HAP-1 (cell line): ENCODE results near the gene UROD.
"Not testable (repeated sequence)": the region's sequence is repeated elsewhere in the genome, so short reads cannot be mapped to it uniquely, and the experiment has no call there.

ENCODE experiments used
- DNase-seq, 2 experiments: peaks; one replicate each; pipeline ENCODE4 v3.0.0-alpha.2; 2016 to 2020; ENCODE audit warnings: low spot score in 2 of 2
- H3K27me3 ChIP-seq: fragments of 250-450 bp; sonication (Bioruptor Pico); 2 replicates; pipeline ENCODE4 v1.5.1; 2020; ENCODE audit warnings: low read depth, mild to moderate bottlenecking, moderate library complexity
- H3K36me3 ChIP-seq: fragments of 250-450 bp; sonication (Bioruptor Pico); replicated peaks from 2 replicates; pipeline ENCODE4 v1.5.1; 2020; ENCODE audit warnings: mild to moderate bottlenecking
- H3K4me1 ChIP-seq: fragments of 250-450 bp; sonication (Bioruptor Pico); 2 replicates; pipeline ENCODE4 v1.5.1; 2020; ENCODE audit warnings: mild to moderate bottlenecking
- H3K4me3 ChIP-seq: fragments of 250-450 bp; sonication (Bioruptor Pico); 2 replicates; pipeline ENCODE4 v1.5.1; 2020; ENCODE audit warnings: mild to moderate bottlenecking, moderate library complexity
- H3K9me3 ChIP-seq: fragments of 250-450 bp; sonication (Bioruptor Pico); 2 replicates; pipeline ENCODE4 v1.5.1; 2020; ENCODE audit warnings: mild to moderate bottlenecking, moderate library complexity
- in situ Hi-C: fragments of 300-500 bp; cut with MboI; formaldehyde crosslinking; loops from 3 replicates; pipeline ENCODE4 v1.14.3; 2020; ENCODE audit warnings: low sequenced_read_pairs, inconsistent platforms, mixed read lengths

UROD gene

DNA sequence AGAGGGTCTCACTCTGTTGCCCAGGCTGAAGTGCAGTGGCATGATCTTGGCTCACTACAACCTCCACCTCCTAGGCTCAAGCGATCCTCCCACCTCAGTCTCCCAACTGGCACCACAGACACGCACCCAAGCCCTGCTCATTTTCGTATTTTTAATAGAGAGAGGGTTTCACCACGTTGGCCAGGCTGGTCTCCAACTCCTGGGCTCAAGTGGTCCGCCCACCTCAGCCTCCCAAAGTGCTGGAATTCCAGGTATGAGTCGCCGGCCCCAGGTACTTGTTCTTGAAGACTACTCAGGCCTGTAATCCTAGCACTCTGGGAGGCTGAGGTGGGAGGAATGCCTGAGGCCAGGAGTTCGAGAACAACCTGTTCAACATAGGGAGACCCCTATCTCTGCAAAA is 10.5 kb upstream of the UROD start:
- H3K4me3 ChIP-seq, result not testable (repeated sequence)

DNA sequence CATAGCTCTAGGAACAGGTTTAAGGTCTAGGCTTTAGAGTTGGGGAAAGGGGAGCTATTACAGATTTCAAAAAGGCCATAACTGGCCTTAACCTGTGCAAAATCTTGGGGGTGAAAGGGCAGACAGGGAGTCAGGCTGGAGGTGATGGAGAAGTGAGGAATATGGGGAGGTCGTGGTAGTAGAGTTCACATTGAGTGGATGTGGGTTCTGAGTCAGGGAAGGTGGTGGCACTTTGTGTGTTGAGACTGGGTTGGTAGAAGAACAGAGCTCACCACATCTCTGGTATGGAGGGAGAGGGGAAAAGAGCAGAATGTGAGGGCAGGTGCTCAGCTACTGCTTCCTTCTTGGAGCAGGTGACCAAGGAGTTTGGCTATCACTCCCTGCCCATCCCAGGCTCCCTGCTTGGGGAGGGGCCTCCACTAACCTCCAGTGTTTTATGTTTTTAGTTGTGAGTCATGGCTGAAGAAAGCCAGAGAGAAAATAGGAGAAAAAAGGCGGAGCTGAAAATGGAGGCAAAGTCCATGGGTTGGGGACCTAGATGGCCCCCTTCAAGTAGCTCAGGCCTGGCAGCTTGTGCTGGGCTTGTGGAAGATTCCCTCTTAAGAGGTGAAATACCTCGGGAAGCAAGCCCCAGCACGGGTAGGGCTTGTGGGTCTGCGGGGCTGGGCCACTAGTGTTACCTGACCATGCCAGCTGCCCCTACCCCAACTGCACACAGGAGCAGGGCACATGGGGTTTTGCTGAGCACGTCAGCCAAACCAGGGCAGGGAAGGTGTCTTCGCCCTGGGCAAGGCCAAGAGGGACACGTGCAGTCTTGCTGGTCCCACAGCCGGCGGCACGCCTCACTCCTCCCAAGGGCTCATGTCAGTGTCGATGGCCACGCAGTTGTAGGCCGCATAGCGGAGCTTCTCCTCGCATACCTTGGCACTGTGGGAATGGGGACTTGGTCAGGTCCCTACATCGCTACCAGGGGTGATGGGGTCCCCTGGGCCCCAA is 9.1 kb upstream of the UROD start:
- in situ Hi-C loops, result no loop called here
- DNase-seq, result no peak
- H3K27me3 ChIP-seq, result no peaks in the 10 kb centered on the region
- no peak overlapping the region for H3K4me3 ChIP-seq
- H3K4me1 ChIP-seq, result peaks cover 4% of the 10 kb centered on the region; the same call in 1 of the 2 replicates
- H3K36me3 ChIP-seq, result peaks cover 40% of the 10 kb centered on the region
- H3K9me3 ChIP-seq, result no peaks in the 10 kb centered on the region

More for the DNA sequence above, 10.5 kb upstream of the UROD start:
- H3K27me3 ChIP-seq, H3K4me1 ChIP-seq, DNase-seq, in situ Hi-C loops, H3K9me3 ChIP-seq: not testable (repeated sequence)
- H3K36me3 ChIP-seq, result peaks cover 29% of the 10 kb centered on the region

DNA sequence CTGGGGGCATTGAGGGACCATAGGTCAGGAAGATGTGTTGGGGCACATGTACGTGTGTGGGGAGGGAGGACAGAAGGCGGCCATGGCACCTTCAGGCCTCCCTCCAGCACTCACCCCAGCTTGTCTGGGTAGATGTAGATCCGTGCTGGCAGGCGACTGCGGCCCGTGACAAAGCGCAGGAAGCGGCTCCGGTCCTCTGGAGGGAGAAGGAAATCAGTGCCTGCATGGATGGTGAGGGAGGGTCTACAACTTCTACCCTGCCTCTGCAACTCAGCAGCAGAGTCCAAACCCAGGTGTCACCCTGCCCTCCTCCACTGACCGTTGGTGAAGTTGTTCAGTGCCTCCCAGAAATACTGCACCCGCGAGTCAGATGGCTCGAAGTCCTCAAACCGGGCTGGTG is 8.3 kb upstream of the UROD start:
- no peak for DNase-seq
- in situ Hi-C loops, result no loop called here

DNA sequence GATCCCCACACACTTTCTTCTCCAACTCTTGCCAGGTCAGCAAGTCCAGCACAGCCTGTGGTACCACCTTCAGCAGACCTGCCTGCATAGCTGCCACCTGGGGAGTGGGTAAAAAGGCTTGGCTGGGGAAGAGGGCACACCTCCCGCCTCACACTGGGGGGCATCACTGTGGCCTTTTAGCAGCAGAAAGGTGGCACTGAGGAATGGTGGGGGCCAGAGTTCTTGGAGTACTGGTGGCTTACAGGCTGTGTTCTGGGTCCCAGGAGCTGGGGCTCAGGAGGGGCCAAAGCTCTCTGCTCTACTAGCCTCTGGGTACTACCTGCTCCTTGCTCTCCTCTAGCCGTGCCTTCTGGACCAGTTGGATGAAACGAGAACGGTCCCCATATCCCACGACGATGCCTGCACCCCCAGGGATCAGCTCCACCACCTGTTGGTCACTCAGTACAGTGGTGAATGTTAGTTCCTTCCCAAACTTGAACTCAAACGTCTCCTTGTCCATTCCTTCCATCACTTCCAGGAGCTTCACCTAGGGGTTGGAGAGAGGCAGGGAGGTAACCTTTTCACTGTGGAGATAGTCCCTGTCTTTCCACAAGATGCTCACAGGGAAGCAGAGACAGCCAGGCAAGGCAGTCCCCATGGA is 7.7 kb upstream of the UROD start:
- Histone ChIP-seq H3K9me3 (no peaks in the 10 kb centered on the region), H3K36me3 (peaks cover 40% of the 10 kb centered on the region), H3K4me3 (no peak overlapping the region), H3K4me1 (peaks cover 4% of the 10 kb centered on the region; the same call in 1 of the 2 replicates), H3K27me3 (no peaks in the 10 kb centered on the region)
- DNase-seq, result no peak
- in situ Hi-C loops, result no loop called here

More for the DNA sequence above, 8.3 kb upstream of the UROD start:
- Histone ChIP-seq H3K9me3 (no peaks in the 10 kb centered on the region), H3K36me3 (peaks cover 40% of the 10 kb centered on the region), H3K27me3 (no peaks in the 10 kb centered on the region), H3K4me3 (no peak overlapping the region), H3K4me1 (peaks cover 4% of the 10 kb centered on the region; the same call in 1 of the 2 replicates)

DNA sequence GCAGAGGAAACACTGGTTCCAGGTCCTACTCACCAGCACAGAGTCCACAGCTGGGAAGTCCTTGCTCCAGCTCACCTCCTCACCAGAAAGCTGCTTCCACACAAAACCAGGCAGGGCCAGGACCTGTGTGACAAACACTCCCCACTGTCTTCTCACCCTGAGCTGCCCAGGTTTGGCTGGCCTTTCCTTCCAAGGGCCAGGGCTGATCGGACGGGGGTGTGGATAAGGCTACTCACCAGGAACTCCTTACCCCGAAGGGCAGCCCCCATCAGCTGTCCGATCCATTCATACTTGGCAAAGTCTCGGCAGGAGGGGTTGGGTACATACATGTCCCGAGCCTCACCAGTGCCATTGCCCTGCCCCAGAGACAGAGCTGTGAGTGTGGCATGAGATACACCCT is 6.3 kb upstream of the UROD start:
- H3K9me3 ChIP-seq, result no peaks in the 10 kb centered on the region
- H3K4me1 ChIP-seq, result peaks cover 3% of the 10 kb centered on the region; the same call in 1 of the 2 replicates
- peaks cover 40% of the 10 kb centered on the region for H3K36me3 ChIP-seq
- in situ Hi-C loops, result no loop called here
- no peak for DNase-seq
- no peaks in the 10 kb centered on the region for H3K27me3 ChIP-seq
- H3K4me3 ChIP-seq, result no peak overlapping the region

DNA sequence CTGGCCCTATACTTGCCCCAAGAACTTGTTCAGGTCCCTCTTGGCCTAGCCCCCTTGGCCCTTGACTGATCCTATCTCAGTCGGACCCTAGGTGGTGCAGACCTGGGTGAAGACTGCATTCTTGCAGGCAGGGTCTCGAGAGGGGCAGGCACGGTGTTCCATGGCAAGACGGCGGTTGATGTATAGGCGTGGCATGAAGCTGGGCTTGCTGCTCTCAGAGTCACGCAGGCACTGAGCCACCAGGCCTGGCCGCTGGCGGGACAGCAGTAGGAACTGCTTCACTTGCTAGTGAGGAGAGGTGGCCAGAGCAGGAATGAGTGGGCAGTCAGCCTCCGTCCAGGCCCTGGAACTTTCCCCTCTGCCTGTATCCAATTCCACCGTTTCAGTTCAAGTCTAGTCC is 4.7 kb upstream of the UROD start:
- no peaks in the 10 kb centered on the region for H3K27me3 ChIP-seq
- no peaks in the 10 kb centered on the region for H3K9me3 ChIP-seq
- H3K36me3 ChIP-seq, result peaks cover 40% of the 10 kb centered on the region
- no peak overlapping the region for H3K4me3 ChIP-seq
- DNase-seq, result no peak
- in situ Hi-C loops, result no loop called here
- peaks cover 9% of the 10 kb centered on the region for H3K4me1 ChIP-seq

DNA sequence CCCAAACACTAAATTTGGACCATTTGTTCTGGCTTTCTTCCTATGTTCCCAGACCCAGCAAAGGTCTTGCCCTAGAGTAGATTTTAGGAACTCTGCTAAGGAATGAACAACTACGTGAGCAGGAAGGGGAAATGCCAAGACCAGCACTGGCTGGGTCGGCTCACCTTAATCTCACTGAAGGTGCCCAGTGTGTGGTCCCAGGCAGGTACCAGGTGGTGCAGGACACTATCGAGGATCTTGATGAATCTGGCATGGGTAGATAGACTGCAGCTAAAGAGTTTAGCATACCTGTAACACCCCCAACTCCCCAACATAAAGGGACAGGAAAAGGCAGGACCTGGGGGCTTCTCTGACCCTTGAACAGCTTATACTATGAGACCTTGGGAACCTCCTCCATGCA is 4.0 kb upstream of the UROD start:
- DNase-seq, result no peak
- no peaks in the 10 kb centered on the region for H3K9me3 ChIP-seq
- in situ Hi-C loops, result no loop called here
- peaks cover 35% of the 10 kb centered on the region for H3K36me3 ChIP-seq
- H3K27me3 ChIP-seq, result no peaks in the 10 kb centered on the region
- H3K4me3 ChIP-seq, result no peak overlapping the region
- H3K4me1 ChIP-seq, result peaks cover 9% of the 10 kb centered on the region

DNA sequence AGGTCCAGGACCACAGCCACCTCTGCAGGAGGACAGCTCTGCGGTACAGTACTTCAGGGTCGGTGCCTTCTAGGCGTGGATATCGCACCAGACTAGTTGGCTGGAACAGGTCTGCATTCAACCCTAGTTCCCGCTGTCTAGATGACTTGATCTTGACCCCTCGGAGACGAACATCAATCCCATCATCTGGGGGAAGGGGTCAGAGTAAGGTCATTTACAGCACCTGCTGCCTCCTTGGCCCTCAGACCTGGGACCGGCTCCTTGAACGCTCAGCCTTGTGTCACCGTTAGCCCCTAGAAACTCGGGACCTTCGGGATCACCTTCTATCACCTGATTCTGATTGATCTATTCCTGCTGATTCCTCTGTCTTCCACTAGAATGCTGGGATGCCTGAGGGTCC is 3.5 kb upstream of the UROD start:
- in situ Hi-C loops, result no loop called here
- peaks cover 32% of the 10 kb centered on the region for H3K36me3 ChIP-seq
- no peak for DNase-seq

DNA sequence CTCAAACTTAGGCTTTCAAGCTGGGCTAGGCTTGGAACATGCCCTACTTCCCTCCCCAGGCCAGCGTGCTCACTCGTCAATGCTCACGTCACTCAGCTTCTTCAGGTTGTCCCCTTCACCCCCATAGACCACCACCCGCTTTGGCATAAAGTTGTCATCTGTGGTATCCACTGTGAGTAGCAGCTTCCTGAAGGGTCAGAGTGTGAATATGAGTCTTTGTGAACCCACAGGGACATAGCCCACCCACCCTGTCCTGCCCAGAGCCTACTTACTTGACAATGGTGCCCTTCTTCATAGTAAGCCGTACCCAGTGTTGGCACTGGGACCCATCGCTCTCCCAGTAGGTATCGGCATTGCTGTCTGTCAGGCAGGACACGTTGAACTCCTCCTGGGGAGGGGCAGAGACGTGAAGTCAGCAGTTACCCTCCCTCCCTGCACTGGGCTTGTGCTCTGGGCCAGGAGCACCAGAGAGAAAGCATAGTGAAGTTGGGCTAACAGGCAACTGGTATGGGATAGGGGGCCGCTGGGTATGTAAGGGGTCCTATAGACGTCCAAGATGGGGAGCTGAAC is 2.7 kb upstream of the UROD start:
- H3K4me3 ChIP-seq, result no peak overlapping the region
- H3K27me3 ChIP-seq, result no peaks in the 10 kb centered on the region
- in situ Hi-C loops, result no loop called here
- peaks cover 30% of the 10 kb centered on the region for H3K36me3 ChIP-seq
- no peak for DNase-seq
- H3K9me3 ChIP-seq, result no peaks in the 10 kb centered on the region
- peaks cover 11% of the 10 kb centered on the region for H3K4me1 ChIP-seq

More for the DNA sequence above, 3.5 kb upstream of the UROD start:
- Histone ChIP-seq H3K4me3 (no peak overlapping the region), H3K9me3 (no peaks in the 10 kb centered on the region), H3K4me1 (peaks cover 11% of the 10 kb centered on the region), H3K27me3 (no peaks in the 10 kb centered on the region)

DNA sequence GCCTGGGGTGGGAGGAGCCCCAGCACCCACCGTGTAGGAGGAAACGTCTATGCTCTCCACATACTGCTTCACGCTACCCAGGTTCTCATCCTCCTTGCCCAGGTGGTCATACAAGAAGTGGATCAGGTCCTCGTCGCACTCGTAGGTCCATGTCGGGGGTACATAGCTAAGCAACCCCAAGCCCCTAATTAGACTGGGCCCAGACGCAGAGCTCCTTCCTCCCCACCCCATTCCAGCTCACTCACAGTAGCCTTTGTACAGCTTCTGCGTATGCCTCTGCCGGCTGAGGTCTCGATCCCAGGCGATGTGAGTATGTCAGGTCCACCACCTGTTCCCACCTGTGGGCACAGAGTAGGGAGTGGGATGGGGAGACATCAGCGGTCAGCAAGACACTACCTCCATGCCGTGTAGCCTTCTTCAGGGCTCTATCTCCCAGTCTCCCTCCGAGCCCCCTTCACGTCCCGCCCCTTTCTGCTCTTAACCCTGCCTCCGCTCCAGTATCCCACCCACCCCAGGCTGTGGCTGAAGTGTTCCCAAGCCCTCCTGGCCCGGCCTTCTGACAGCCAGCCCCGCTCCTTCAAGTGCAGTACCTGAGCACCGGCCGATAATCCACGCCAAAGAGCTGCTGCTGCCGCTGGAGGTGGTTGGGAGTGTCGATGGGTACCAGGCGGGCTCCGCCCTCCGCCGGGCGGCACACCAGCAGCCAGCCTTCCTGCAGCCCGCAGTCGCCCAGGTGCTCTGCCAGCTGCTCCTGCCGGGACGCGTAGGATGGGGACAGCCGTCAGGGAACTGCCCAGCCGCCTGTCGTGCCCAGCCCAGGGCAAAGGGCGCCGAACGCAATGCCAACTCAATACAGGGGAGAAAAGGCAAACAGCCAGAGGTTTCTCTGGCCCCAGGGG is 1.8 kb upstream of the UROD start:
- peaks cover 30% of the 10 kb centered on the region for H3K36me3 ChIP-seq

DNA sequence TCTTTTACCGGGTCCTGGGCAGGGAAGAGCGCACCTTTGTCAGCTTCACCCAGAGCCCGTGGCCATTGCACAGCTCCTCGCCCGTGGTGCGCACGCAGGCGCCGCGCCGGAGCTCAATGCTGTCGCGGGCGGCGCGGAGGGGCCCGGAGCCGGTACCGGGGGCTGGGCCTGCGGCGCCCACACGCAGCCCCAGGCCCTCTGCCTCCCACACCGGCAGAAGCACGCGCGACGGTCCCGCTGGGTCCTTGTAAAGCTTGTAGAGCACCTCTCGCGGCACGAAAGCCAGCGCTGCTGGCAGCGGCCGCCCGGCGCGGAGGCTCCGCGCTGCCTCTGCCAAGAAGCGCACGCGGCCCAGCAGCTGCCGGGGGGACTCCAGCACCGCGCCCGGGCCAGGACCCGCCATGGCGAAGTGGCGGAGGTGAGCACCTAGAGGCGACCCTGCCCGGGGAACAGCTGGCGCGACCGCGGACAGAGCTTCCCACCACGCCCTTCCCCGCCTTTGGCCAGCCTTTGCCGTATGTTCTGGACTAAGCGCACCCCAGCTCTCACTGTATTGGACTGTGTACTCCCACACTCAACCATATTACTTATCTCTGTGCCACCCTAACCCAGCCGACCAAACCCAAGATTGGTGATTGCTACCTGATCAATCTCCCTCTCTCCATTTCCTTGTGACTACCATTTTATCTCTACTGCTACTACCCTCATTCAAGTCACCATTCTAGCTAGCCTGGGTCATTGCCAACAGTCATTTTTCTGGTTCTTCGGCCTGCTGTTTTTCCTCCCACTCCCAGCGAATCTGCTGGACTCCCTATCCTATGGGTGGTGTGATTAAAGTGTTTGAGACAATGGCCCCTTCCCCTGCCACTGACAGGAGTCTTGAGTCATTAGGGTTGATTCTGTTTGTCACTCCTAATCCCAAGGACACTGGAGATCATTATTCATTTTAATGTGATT is 921 bp upstream of the UROD start, which contains the start of gene HECTD3:
TSS of gene HECTD3 (minus strand) at position 470 of the 957 bp plus-strand sequence. CDS start at position 403, 67 bp downstream.
- Histone ChIP-seq H3K4me3 (peak within 1 kb of the TSS; percentile 56), H3K9me3 (no peaks in the 10 kb centered on the region), H3K4me1 (peaks cover 11% of the 10 kb centered on the region), H3K36me3 (peaks cover 22% of the 10 kb centered on the region), H3K27me3 (no peaks in the 10 kb centered on the region)
- DNase-seq, result peak; percentile 88 to 89
- in situ Hi-C loops, result loop anchor here (5.0 to 10.0 kb wide), 4 partner anchors 174 to 564 kb away; partner anchors contain the start of gene TESK2

More for the DNA sequence above, 1.8 kb upstream of the UROD start:
- H3K27me3 ChIP-seq, result no peaks in the 10 kb centered on the region
- peaks cover 11% of the 10 kb centered on the region for H3K4me1 ChIP-seq
- peak overlapping the region; percentile 56 for H3K4me3 ChIP-seq
- no peaks in the 10 kb centered on the region for H3K9me3 ChIP-seq
- in situ Hi-C loops, result loop anchor here (5.0 to 10.0 kb wide), 4 partner anchors 173 to 565 kb away; partner anchors contain the start of gene TESK2
- DNase-seq, result peak; percentile 7 to 37
